A549 (cell line): ENCODE results near the gene TSC22D2. TPM values are rescaled to one million over a fixed set of nuclear protein-coding genes. Genes with fewer than 3 reads are reported as not detected.

Source experiments
- ATAC-seq, 2 experiments: fragments of 200-7000 bp in 1 of 2; fragments of >200 bp in 1 of 2; cut with Nextera tagmentation in 1 of 2; cut with Tn5 transposase in 1 of 2; 3 replicates each; pipeline versions ENCODE4 v1.8.0 to v1.9.1; 2018 to 2020; ENCODE audit warnings: mild to moderate bottlenecking in 1 of 2, moderate library complexity in 1 of 2
- CTCF ChIA-PET: fragments of 300-600 bp; sonication (Branson Sonifier 250); formaldehyde crosslinking; extraction: SDS; loops from one replicate; lab custom pipeline; 2021; ENCODE audit warnings: antibody characterized with exemption, inconsistent platforms; lab: Yijun Ruan, JAX
- POLR2A ChIA-PET: fragments of 350-600 bp; formaldehyde crosslinking; extraction: SDS; loops from one replicate; lab custom pipeline; 2021; ENCODE audit warnings: antibody characterized with exemption, inconsistent platforms; lab: Yijun Ruan, JAX
- DNase-seq, 2 experiments: peaks; one replicate each; pipeline versions ENCODE4 v3.0.0 to v3.0.0-alpha.2; 2011 to 2016; ENCODE audit warnings: low read depth in 1 of 2, low spot score in 1 of 2
- FAIRE-seq: peaks from 2 replicates; lab custom pipeline; 2011; peaks lifted over from hg19 to GRCh38; lab: Jason Lieb, UNC
- H3K27ac ChIP-seq, 2 experiments: fragments of >200 bp; sonication (Bioruptor Twin); formaldehyde crosslinking; 3 replicates each; pipeline ENCODE4 v1.5.1; 2016 to 2017
- H3K4me1 ChIP-seq: fragments of >200 bp; sonication (Bioruptor Twin); formaldehyde crosslinking; 3 replicates; pipeline ENCODE4 v1.6.1; 2016
- H3K4me2 ChIP-seq: fragments of >200 bp; sonication (Bioruptor Twin); formaldehyde crosslinking; 3 replicates; pipeline ENCODE4 v1.6.1; 2016
- H3K4me3 ChIP-seq: fragments of >200 bp; sonication (Bioruptor Twin); formaldehyde crosslinking; 3 replicates; pipeline ENCODE4 v1.5.1; 2016
- H3K9me3 ChIP-seq: fragments of >200 bp; sonication (Bioruptor Twin); formaldehyde crosslinking; 3 replicates; pipeline ENCODE4 v1.6.1; 2016
- BCL3 ChIP-seq: fragments of >200 bp; sonication (Bioruptor Twin); formaldehyde crosslinking; IDR thresholded peaks from 3 replicates; pipeline ENCODE4 v1.6.1; 2016
- CHD2 ChIP-seq: fragments of 150-350 bp; IDR thresholded peaks from 2 replicates; pipeline ENCODE4 v1.6.1; 2014; ENCODE audit warnings: low read length; ENCODE audit not compliant: partially characterized antibody
- CHD4 ChIP-seq: fragments of 200-600 bp; sonication (generic); IDR thresholded peaks from 2 replicates; pipeline ENCODE4 v1.6.1; 2016; ENCODE audit warnings: antibody characterized with exemption, mild to moderate bottlenecking, borderline replicate concordance
- FOXS1 ChIP-seq: fragments of 250-450 bp; sonication (Bioruptor Pico); IDR thresholded peaks from 2 replicates; pipeline ENCODE4 v1.5.0; 2020; ENCODE audit warnings: mild to moderate bottlenecking, moderate library complexity
- HES2 ChIP-seq: fragments of >200 bp; sonication (Bioruptor Twin); formaldehyde crosslinking; IDR thresholded peaks from 2 replicates; pipeline ENCODE4 v1.6.1; 2016
- HEYL ChIP-seq: fragments of 250-450 bp; sonication (Bioruptor Pico); IDR thresholded peaks from 2 replicates; pipeline ENCODE4 v1.8.0; 2021; ENCODE audit warnings: mild to moderate bottlenecking, moderate library complexity
- HMGXB4 ChIP-seq: fragments of 250-450 bp; sonication (Bioruptor Pico); IDR thresholded peaks from 2 replicates; pipeline ENCODE4 v1.5.0; 2021; ENCODE audit warnings: mild to moderate bottlenecking, moderate library complexity, borderline replicate concordance
- HOXB13 ChIP-seq: fragments of 250-450 bp; sonication (Bioruptor Pico); IDR thresholded peaks from 2 replicates; pipeline ENCODE4 v1.5.0; 2020; ENCODE audit warnings: low read depth, mild to moderate bottlenecking, moderate library complexity
- HOXB5 ChIP-seq: fragments of 250-450 bp; sonication (Bioruptor Pico); IDR thresholded peaks from 2 replicates; pipeline ENCODE4 v1.5.0; 2020; ENCODE audit warnings: mild to moderate bottlenecking, moderate library complexity
- JUN ChIP-seq, 2 experiments: fragments of >200 bp; sonication (Bioruptor Twin); formaldehyde crosslinking; IDR thresholded peaks; 2 replicates in 1 of 2; 3 replicates in 1 of 2; pipeline ENCODE4 v1.6.1; 2016 to 2017
- KDM5A ChIP-seq: fragments of 200-600 bp; sonication (generic); IDR thresholded peaks from 2 replicates; pipeline ENCODE4 v1.6.1; 2016; ENCODE audit warnings: antibody characterized with exemption, mild to moderate bottlenecking
- MAX ChIP-seq: IDR thresholded peaks from 2 replicates; pipeline ENCODE4 v1.6.1; 2012
- NR3C1 ChIP-seq: fragments of >200 bp; sonication (Bioruptor Twin); formaldehyde crosslinking; IDR thresholded peaks from 3 replicates; pipeline ENCODE4 v1.6.1; 2017
- RARB ChIP-seq: fragments of 250-450 bp; sonication (Bioruptor Pico); IDR thresholded peaks from 2 replicates; pipeline ENCODE4 v1.8.0; 2021; ENCODE audit warnings: mild to moderate bottlenecking, moderate library complexity
- REST ChIP-seq: fragments of 200-600 bp; sonication (generic); IDR thresholded peaks from 2 replicates; pipeline ENCODE4 v1.6.1; 2016; ENCODE audit warnings: antibody characterized with exemption, mild to moderate bottlenecking, moderate library complexity
- RFX5 ChIP-seq: fragments of 450-650 bp; IDR thresholded peaks from 2 replicates; pipeline ENCODE4 v1.7.1; 2014; ENCODE audit warnings: antibody characterized with exemption, mild to moderate bottlenecking, moderate library complexity
- SMC3 ChIP-seq: fragments of >200 bp; sonication (Bioruptor Twin); formaldehyde crosslinking; IDR thresholded peaks from 3 replicates; pipeline ENCODE4 v1.6.1; 2018; ENCODE audit warnings: inconsistent platforms
- WGBS: methylation state at CpG from one replicate; pipeline ENCODE4 v1.1.6; 2017; ENCODE audit errors: missing lambda C conversion rate; 5-methylcytosine and 5-hydroxymethylcytosine counted together
- polyA plus RNA-seq, 4 experiments: library from polyadenylated mRNA; depleted of rRNA in 3 of 4; stranded (reverse); fragments of >200 nt; fragmentation: RNase III in 1 of 4; extraction: RNeasy Plus Mini Kit Qiagen cat#74134 plus additional on column Dnase treatment in 1 of 4; gene quantifications; 2 replicates in 3 of 4; 3 replicates in 1 of 4; pipeline ENCODE4 v1.2.3, GENCODE V29; 2011 to 2017
- TF ChIP-seq, protein P1 (sequence below): fragments of >200 bp; sonication (Bioruptor Twin); formaldehyde crosslinking; IDR thresholded peaks from 3 replicates; pipeline ENCODE4 v1.5.1; 2016
- TF ChIP-seq, protein P2 (sequence below): IDR thresholded peaks from 2 replicates; pipeline ENCODE4 v1.6.1; 2012

Gene TSC22D2
- polyA plus RNA-seq, 2 of the 4 experiments (the other 2 are of a cell fraction), result 8.8 to 13.9 TPM

DNA sequence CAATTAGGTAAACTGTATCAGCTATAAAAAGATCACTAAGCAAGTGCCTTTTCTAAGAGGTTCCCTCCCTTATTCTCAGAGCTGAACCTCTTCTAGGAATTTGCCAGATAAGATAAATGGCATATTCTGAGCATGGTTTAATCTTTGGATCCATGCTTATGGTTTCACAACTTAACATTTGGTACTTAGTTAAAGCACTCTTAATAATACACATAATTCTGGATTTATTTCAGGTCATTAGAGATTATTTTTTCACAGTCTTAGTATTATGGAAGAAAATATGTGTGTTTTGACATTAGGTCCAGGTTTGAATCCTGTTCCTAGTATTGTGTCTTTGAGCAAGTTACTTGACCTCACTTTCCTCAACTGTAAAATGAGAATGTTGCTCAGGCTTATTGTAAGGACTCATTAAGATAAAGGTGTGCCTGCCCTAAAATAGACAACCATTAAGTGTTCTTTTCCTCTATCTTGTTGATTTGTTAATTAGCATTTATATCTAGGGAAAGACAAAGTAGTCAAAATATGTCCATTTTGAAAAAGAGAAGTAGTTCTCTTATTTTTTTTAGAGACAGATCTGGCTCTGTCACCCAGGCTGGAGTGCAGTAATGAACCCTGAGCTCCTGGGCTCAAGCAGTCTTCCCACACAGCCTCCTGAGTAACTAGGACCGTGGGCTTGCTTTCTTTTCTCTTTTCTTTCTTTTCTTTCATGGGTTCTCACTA is 43.4 kb downstream of the TSC22D2 start:
- Histone ChIP-seq H3K4me3 (no peak overlapping the region), H3K9me3 (no peaks in the 10 kb centered on the region), H3K27ac (no peak overlapping the region), H3K4me1 (peaks cover 52% of the 10 kb centered on the region), H3K4me2 (no peak overlapping the region; the same call in 2 of the 3 replicates)
- ATAC-seq (no peak), FAIRE-seq (no peak), DNase-seq (no peak)
- ChIA-PET POLR2A (no interaction called here), CTCF (no interaction called here)
- 87% methylated on average over 1 of the region's 1 CpG for WGBS
- TF ChIP-seq KDM5A, result no peak
- no peak for TF ChIP-seq HOXB5 (CRISPR knock-in tag)
- no peak for TF ChIP-seq RFX5
- TF ChIP-seq JUN (IDR thresholded peaks at IDR 0.05), result no peak
- TF ChIP-seq FOXS1 (CRISPR knock-in tag), result no peak
- TF ChIP-seq HOXB13 (CRISPR knock-in tag), result no peak
- no peak for TF ChIP-seq BCL3
- no peak for TF ChIP-seq HEYL
- TF ChIP-seq, protein P1, sequence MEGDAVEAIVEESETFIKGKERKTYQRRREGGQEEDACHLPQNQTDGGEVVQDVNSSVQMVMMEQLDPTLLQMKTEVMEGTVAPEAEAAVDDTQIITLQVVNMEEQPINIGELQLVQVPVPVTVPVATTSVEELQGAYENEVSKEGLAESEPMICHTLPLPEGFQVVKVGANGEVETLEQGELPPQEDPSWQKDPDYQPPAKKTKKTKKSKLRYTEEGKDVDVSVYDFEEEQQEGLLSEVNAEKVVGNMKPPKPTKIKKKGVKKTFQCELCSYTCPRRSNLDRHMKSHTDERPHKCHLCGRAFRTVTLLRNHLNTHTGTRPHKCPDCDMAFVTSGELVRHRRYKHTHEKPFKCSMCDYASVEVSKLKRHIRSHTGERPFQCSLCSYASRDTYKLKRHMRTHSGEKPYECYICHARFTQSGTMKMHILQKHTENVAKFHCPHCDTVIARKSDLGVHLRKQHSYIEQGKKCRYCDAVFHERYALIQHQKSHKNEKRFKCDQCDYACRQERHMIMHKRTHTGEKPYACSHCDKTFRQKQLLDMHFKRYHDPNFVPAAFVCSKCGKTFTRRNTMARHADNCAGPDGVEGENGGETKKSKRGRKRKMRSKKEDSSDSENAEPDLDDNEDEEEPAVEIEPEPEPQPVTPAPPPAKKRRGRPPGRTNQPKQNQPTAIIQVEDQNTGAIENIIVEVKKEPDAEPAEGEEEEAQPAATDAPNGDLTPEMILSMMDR, result no peak
- TF ChIP-seq SMC3, result no peak
- TF ChIP-seq, protein P2, sequence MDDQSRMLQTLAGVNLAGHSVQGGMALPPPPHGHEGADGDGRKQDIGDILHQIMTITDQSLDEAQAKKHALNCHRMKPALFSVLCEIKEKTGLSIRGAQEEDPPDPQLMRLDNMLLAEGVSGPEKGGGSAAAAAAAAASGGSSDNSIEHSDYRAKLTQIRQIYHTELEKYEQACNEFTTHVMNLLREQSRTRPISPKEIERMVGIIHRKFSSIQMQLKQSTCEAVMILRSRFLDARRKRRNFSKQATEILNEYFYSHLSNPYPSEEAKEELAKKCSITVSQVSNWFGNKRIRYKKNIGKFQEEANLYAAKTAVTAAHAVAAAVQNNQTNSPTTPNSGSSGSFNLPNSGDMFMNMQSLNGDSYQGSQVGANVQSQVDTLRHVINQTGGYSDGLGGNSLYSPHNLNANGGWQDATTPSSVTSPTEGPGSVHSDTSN, result no peak
- TF ChIP-seq RARB (CRISPR knock-in tag), result no peak
- TF ChIP-seq MAX, result no peak
- TF ChIP-seq HMGXB4 (CRISPR knock-in tag), result no peak
- TF ChIP-seq HES2, result no peak
- no peak for TF ChIP-seq CHD4
- no peak for TF ChIP-seq REST
- no peak for TF ChIP-seq NR3C1
- no peak for TF ChIP-seq CHD2
